HG02870 (cell line): ENCODE measurements around the gene KRTAP2-2.

Source experiments
- ATAC-seq: cut with Tn5 transposase; IDR thresholded peaks from one replicate; pipeline ENCODE4 v1.9.1; 2021; ENCODE audit warnings: mild to moderate bottlenecking, moderate library complexity; ENCODE audit not compliant: unreplicated experiment

Gene KRTAP2-2

GRCh38 chr17:41026715-41027471, 28.1 kb downstream of the KRTAP2-2 start, which contains the start of gene KRTAP1-5:
TSS of gene KRTAP1-5 (minus strand) at chr17:41027208. CDS start at chr17:41027155, 53 bp downstream.
- ATAC-seq = no peak

GRCh38 chr17:41024697-41025096, 30.3 kb downstream of the KRTAP2-2 start:
- no peak for ATAC-seq

DNA sequence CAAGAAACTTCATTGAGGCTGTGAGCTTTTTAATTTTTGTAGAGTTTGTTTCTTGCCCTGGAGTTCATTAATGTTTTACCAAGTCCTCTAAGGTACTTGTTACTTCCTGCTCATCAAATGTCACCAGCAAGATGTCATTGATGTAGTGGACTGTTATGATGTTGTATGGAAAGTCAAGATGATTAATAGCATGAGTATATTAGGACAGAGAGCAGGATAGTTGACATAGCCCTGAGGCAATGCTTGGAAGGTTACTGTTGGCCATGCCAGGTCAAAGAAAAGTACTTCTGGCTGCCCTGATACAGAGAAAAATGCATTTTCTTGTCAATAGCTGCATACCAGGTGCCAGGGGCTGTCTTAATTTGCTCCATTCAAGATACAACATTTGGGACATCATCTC, 34.7 kb downstream of the KRTAP2-2 start:
- ATAC-seq = no peak

DNA sequence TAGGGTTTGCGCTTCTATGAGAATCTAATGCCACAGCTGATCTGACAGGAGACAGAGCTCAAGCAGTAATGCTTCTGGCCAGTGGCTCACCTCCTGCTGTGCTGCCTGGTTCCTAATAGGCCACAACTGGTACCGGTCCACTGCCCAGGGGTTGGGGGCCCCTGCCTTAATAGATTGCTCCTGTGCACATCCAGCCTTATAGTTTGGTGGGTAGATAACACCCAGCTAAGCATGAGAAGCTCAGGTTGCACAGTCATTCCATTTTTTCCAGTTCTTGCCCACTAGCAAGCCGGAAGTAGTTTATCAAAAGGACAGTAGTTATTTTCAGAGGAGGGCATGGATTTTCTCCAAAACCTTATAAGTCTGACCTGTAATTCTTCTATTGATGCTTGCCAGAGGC, 35.6 kb downstream of the KRTAP2-2 start:
- ATAC-seq = no peak

DNA sequence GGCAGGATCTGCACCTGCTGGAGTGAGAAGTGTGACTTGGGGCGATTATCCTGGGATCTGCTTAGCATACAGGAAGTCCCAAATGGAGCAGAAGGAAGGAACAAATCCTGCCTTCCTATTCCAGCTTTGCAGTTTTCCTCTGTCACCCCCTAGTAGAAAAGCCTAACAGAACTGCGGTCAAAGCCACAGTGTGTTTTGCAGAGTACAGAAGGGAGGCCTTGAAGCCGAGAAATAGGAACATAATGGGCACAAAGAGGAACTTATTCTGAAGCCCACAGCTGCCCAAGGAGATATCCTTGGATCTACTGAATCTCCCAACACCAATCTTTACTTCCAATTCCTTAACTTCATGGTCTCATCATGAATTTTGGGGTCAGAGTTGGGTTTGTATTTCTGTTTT, 36.5 kb downstream of the KRTAP2-2 start:
- no peak for ATAC-seq

DNA sequence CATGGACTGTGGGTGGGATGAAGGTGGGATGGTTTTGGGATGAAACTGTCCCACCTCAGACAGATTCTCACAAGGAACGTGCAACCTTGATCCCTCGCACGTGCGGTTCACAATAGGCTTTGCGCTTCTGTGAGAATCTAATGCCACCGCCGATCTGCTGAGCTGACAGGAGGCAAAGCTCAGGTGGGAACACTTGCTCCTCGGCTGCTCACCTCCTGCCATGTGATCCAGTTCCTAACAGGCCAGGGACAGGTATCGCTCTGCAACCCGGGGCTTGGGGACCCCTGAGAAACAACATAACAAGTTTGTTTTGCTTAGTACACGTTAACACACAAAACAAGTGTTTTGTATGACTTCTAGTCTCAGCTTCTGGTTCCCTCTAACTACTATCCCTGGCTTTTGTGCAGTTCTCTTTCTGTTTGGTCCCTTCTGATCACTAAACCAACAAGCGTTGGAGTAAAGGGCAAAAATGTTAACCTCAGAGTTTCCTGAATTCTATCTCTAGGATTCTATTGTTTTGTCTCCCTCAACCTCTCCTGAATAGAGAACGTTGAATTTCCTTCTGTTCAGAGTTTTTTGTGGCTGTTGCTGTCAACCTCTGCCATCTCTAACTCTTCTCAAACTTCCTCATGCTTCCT, 38.3 kb downstream of the KRTAP2-2 start:
- no peak for ATAC-seq

- no peak for ATAC-seq
Observed at GRCh38 chr17:41015454-41015853, 39.6 kb downstream of the KRTAP2-2 start.

DNA sequence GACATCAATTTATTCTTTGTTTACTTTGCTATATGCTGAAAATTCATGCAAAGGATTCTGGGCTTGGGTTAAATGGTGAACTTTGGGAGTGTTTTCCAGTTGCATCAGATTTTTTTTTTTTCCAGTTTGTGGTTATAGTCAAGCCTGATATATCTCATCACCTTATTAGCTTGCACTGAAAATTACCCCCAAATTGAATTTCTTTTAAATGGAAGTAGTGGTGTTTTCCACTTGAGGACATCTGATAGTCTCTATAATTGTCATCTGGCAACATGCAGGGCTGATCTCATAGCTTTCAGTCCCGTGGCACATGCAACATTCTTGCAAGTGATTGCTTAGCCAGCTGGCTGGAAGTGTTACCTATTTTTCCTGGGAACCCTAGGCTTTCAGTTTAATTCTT, 41.4 kb downstream of the KRTAP2-2 start:
- no peak for ATAC-seq

DNA sequence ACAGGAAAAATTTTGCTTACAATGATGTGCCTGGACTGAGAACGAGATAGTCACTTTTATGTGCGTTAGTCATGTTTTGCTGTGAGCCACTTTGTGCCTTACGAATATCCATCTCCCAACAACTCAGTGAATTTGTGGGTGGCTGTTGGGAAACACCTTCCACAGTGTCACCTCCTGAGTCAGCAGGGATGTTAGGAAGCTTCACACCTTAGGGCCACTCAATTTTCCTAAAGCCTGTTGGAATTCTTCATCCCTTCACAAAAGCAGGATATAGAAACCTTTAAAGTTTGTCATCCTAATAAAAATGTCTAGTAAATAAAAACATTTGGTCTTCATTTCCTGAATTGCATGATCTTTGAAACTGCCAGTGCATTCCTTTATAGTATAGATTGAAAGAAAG, 41.8 kb downstream of the KRTAP2-2 start:
- no peak for ATAC-seq

DNA sequence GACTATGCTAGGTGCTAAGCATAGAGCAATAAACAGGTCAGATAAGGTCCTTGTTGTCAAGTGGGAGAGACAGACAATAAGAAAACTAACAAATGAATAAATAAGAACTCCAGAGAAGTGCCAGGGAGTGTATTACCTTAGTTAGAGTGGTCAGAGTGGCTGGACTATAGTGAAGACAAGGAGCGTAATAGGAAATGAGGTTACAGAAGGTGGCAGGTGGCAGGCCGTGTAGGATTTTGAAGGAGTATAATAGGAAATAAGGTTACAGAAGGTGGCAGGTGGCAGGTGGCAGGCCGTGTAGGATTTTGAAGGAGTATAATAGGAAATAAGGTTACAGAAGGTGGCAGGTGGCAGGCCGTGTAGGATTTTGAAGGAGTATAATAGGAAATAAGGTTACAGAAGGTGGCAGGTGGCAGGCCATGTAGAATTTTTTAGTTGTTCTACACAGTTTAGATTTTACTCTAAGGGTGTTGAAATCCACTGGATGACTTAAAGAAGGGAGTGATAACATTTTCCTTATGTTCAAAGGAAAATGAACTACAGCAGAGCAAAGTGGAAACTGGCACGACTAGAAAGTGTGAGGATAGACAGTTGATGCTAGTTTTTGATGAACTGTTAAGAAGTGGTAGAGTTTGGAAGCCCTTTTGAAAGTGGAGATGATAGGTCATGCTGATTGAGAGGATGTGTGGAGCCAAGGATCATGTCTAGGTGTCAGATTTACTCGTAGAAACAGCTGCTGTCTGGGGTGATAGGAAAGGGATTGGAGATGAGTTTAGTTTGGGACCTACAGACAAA, 42.5 kb downstream of the KRTAP2-2 start:
- no peak for ATAC-seq

- ATAC-seq = no peak
Observed at GRCh38 chr17:41010441-41010840, 44.6 kb downstream of the KRTAP2-2 start.

- no peak for ATAC-seq
Observed at GRCh38 chr17:41009936-41010335, 45.1 kb downstream of the KRTAP2-2 start.

GRCh38 chr17:41009301-41009760, 45.7 kb downstream of the KRTAP2-2 start:
- no peak for ATAC-seq

DNA sequence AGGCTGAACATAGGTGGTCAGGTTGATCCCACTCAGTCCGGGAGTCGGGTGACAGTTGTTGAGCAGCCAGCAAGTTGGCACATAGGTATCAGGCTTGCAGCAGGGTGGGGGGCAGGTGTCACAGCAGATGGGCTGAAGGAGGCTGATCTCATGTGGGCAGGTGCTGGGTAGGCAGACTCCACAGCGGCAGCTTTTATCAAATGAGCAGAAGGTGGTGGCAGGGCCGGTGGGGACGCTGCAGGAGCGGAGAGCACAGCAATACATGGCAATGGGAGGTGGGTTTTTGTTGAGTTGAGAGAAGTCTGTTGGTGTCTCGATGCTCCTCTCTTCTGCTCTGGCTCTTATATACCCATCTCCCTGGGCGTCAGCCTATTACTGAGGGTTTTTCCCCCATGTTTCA, 46.2 kb downstream of the KRTAP2-2 start, which contains the start of gene KRTAP3-1:
KRTAP3-1 (minus strand) TSS at position 318 of the 400 bp plus-strand sequence; CDS start at position 264, 54 bp downstream.
- ATAC-seq = no peak
